Inferior parietal cortex (tissue), 1 donor: ENCODE measurements around the gene EYA3.
A peak's percentile ranks its signal among the peaks of the same experiment; 100 is the strongest.

Experiments used
- DNase-seq: peaks from one replicate; pipeline ENCODE4 v3.0.0-alpha.2; 2016; ENCODE audit errors: extremely low spot score

EYA3 gene

GRCh38 chr1:28113242-28113572, 24.8 kb upstream of the EYA3 start:
- no peak for DNase-seq

GRCh38 chr1:28112388-28113241, 24.2 kb upstream of the EYA3 start:
- DNase-seq = no peak

GRCh38 chr1:28111157-28111556, 22.7 kb upstream of the EYA3 start:
- DNase-seq = no peak

GRCh38 chr1:28110555-28110954, 22.1 kb upstream of the EYA3 start:
- DNase-seq = no peak

- DNase-seq = no peak
These were observed 21.2 kb upstream of the EYA3 start for GRCh38 chr1:28109639-28110038.

GRCh38 chr1:28108001-28108400, 19.6 kb upstream of the EYA3 start:
- no peak for DNase-seq

- DNase-seq = peak; percentile 90
These were observed 16.6 kb upstream of the EYA3 start for GRCh38 chr1:28104866-28105467.

GRCh38 chr1:28102189-28102588, 13.8 kb upstream of the EYA3 start:
- DNase-seq = no peak

- DNase-seq = no peak
These were observed 10.8 kb upstream of the EYA3 start for GRCh38 chr1:28099050-28099769.

- no peak for DNase-seq
These were observed 8.7 kb upstream of the EYA3 start for GRCh38 chr1:28097100-28097472.

GRCh38 chr1:28096210-28097099, 8.0 kb upstream of the EYA3 start:
- no peak for DNase-seq

GRCh38 chr1:28091043-28091781, 2.8 kb upstream of the EYA3 start:
- peak; percentile 93 for DNase-seq

- DNase-seq = no peak
These were observed 719 bp downstream of the EYA3 start for GRCh38 chr1:28087614-28088167.

- DNase-seq = no peak
These were observed 1.8 kb downstream of the EYA3 start for GRCh38 chr1:28086651-28087050.

GRCh38 chr1:28085129-28085528, 3.3 kb downstream of the EYA3 start:
- DNase-seq = no peak

GRCh38 chr1:28083876-28084275, 4.5 kb downstream of the EYA3 start:
- DNase-seq = no peak

GRCh38 chr1:28078680-28079626, 9.5 kb downstream of the EYA3 start:
- no peak for DNase-seq

GRCh38 chr1:28078262-28078661, 10.1 kb downstream of the EYA3 start:
- DNase-seq = no peak

GRCh38 chr1:28074892-28075511, 13.4 kb downstream of the EYA3 start:
- DNase-seq = no peak
